ENCODE results near the gene UQCRHL.

DNA sequence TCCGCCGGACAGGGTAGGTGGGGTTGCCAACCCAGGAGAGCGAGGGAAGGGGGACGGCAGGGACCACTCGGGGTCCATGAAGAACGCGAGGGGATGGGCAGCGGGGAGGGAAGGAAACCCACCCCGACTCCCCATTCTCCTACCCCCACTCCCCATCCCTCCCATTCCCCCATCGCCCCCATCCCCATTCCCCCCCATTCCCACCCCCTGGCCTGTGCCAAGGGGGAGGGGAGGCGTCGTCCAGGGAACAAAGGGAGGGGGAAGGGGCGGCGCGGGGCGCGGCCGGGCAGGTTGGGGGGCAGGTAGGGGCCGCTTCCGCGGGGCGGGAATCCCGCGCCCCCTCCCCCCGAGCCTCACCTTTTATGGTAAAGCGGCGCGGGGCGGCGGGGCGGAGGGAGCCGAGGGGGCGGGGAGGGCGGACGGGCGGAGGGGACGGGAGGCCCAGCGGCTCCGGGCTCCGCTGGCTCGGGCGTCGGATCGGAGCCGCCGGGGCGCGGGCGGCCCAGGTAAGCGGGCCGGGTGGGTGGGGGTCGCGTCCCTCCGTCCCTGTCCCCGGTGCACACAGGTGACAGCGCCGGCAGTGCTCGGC, 49.0 kb downstream of the UQCRHL start, which contains the start of gene FBLIM1:
- TF ChIP-seq, protein P1, sequence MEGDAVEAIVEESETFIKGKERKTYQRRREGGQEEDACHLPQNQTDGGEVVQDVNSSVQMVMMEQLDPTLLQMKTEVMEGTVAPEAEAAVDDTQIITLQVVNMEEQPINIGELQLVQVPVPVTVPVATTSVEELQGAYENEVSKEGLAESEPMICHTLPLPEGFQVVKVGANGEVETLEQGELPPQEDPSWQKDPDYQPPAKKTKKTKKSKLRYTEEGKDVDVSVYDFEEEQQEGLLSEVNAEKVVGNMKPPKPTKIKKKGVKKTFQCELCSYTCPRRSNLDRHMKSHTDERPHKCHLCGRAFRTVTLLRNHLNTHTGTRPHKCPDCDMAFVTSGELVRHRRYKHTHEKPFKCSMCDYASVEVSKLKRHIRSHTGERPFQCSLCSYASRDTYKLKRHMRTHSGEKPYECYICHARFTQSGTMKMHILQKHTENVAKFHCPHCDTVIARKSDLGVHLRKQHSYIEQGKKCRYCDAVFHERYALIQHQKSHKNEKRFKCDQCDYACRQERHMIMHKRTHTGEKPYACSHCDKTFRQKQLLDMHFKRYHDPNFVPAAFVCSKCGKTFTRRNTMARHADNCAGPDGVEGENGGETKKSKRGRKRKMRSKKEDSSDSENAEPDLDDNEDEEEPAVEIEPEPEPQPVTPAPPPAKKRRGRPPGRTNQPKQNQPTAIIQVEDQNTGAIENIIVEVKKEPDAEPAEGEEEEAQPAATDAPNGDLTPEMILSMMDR (IDR thresholded peaks at IDR 0.05; ENCODE audit: borderline replicate concordance, extremely low read depth, low read length, poor library complexity, severe bottlenecking), result no peak
- no peak for TF ChIP-seq EZH2 (IDR thresholded peaks at IDR 0.05; ENCODE audit: borderline replicate concordance, low read depth, low read length, severe bottlenecking)

Measured in DND-41 (cell line).